HL-60 (cell line): ENCODE data around the gene SOX9.

ENCODE experiments used
- DNase-seq, 2 experiments: peaks; one replicate each; pipeline ENCODE4 v3.0.0-alpha.2; 2010 to 2020; ENCODE audit warnings: low read depth in 1 of 2, low spot score in 1 of 2
- H3K27ac ChIP-seq: fragments of 250-450 bp; sonication (Bioruptor Pico); replicated peaks from 2 replicates; pipeline ENCODE4 v1.5.1; 2020; ENCODE audit warnings: mild to moderate bottlenecking, moderate library complexity
- H3K27me3 ChIP-seq: fragments of 250-450 bp; sonication (Bioruptor Pico); 2 replicates; pipeline ENCODE4 v1.5.1; 2021; ENCODE audit warnings: mild to moderate bottlenecking, moderate library complexity; ENCODE audit not compliant: insufficient read depth, poor library complexity, severe bottlenecking
- H3K4me3 ChIP-seq: replicated peaks from 2 replicates; pipeline ENCODE4 v1.5.1; 2011; ENCODE audit warnings: mild to moderate bottlenecking, control low read depth, low read length; ENCODE audit not compliant: insufficient read depth
- GABPA ChIP-seq: IDR thresholded peaks from 2 replicates; pipeline ENCODE4 v1.6.1; 2012; ENCODE audit warnings: low read depth
- POLR2AphosphoS5 ChIP-seq: IDR thresholded peaks from 2 replicates; pipeline ENCODE4 v1.6.1; 2012; ENCODE audit warnings: low read depth
- SPI1 ChIP-seq: IDR thresholded peaks from 2 replicates; pipeline ENCODE4 v1.6.1; 2012; ENCODE audit warnings: low read depth, mild to moderate bottlenecking, borderline replicate concordance
- TF ChIP-seq, protein P1 (sequence below): IDR thresholded peaks from 2 replicates; pipeline ENCODE4 v1.6.1; 2012; ENCODE audit warnings: low read depth; ENCODE audit not compliant: insufficient replicate concordance
- TF ChIP-seq, protein P2 (sequence below): IDR thresholded peaks from one replicate; pipeline ENCODE4 v1.5.1; 2011; ENCODE audit warnings: low read length, control low read depth, inconsistent platforms; ENCODE audit not compliant: insufficient read depth

SOX9 gene

DNA sequence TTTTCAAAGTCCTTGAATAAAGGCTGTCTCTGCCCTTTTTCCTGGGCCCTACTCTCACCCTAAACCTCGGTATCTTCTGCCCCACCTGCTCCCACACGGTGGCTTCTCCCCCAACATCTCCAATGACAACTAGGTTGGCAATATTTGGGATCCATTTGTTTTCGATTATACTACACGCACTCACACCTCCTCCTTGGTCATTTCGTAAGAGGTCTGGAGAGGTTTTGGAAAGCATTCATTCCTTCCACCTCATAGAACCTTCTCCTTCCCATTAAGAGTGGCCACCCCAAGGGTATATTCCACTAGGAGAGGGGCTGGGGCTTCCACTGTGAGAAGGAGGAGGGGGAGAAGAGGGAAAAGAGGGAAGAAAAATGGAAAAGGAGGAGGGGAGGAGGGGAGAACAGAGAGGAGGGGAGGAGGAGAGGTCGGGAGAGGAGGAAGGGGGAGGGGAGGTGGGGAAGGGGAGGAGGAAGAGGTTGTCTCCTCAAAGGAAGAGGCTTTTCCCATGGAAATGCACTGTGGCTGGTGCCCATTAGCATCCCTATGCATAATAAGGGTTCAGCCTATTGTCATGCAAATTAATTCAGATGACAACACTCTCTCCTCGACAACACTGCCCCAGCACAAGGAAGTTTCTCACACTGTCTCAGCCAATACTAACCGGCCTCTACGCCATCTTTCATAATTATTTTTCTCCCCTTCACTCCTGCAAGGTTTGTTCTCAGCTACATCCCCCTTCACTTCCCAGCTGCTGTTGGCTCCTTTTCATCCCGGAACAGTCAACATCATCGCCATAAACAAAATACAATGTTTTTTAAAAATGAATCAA lies 30.0 kb downstream of the SOX9 start:
- H3K27ac ChIP-seq = no peak overlapping the region
- H3K4me3 ChIP-seq = no peak overlapping the region
- no peak for DNase-seq
- no peaks in the 10 kb centered on the region for H3K27me3 ChIP-seq
- no peak for TF ChIP-seq SPI1
- TF ChIP-seq, protein P1, sequence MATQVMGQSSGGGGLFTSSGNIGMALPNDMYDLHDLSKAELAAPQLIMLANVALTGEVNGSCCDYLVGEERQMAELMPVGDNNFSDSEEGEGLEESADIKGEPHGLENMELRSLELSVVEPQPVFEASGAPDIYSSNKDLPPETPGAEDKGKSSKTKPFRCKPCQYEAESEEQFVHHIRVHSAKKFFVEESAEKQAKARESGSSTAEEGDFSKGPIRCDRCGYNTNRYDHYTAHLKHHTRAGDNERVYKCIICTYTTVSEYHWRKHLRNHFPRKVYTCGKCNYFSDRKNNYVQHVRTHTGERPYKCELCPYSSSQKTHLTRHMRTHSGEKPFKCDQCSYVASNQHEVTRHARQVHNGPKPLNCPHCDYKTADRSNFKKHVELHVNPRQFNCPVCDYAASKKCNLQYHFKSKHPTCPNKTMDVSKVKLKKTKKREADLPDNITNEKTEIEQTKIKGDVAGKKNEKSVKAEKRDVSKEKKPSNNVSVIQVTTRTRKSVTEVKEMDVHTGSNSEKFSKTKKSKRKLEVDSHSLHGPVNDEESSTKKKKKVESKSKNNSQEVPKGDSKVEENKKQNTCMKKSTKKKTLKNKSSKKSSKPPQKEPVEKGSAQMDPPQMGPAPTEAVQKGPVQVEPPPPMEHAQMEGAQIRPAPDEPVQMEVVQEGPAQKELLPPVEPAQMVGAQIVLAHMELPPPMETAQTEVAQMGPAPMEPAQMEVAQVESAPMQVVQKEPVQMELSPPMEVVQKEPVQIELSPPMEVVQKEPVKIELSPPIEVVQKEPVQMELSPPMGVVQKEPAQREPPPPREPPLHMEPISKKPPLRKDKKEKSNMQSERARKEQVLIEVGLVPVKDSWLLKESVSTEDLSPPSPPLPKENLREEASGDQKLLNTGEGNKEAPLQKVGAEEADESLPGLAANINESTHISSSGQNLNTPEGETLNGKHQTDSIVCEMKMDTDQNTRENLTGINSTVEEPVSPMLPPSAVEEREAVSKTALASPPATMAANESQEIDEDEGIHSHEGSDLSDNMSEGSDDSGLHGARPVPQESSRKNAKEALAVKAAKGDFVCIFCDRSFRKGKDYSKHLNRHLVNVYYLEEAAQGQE = no peak
- no peak for TF ChIP-seq POLR2AphosphoS5
- TF ChIP-seq GABPA = no peak
- TF ChIP-seq, protein P2, sequence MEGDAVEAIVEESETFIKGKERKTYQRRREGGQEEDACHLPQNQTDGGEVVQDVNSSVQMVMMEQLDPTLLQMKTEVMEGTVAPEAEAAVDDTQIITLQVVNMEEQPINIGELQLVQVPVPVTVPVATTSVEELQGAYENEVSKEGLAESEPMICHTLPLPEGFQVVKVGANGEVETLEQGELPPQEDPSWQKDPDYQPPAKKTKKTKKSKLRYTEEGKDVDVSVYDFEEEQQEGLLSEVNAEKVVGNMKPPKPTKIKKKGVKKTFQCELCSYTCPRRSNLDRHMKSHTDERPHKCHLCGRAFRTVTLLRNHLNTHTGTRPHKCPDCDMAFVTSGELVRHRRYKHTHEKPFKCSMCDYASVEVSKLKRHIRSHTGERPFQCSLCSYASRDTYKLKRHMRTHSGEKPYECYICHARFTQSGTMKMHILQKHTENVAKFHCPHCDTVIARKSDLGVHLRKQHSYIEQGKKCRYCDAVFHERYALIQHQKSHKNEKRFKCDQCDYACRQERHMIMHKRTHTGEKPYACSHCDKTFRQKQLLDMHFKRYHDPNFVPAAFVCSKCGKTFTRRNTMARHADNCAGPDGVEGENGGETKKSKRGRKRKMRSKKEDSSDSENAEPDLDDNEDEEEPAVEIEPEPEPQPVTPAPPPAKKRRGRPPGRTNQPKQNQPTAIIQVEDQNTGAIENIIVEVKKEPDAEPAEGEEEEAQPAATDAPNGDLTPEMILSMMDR = no peak

DNA sequence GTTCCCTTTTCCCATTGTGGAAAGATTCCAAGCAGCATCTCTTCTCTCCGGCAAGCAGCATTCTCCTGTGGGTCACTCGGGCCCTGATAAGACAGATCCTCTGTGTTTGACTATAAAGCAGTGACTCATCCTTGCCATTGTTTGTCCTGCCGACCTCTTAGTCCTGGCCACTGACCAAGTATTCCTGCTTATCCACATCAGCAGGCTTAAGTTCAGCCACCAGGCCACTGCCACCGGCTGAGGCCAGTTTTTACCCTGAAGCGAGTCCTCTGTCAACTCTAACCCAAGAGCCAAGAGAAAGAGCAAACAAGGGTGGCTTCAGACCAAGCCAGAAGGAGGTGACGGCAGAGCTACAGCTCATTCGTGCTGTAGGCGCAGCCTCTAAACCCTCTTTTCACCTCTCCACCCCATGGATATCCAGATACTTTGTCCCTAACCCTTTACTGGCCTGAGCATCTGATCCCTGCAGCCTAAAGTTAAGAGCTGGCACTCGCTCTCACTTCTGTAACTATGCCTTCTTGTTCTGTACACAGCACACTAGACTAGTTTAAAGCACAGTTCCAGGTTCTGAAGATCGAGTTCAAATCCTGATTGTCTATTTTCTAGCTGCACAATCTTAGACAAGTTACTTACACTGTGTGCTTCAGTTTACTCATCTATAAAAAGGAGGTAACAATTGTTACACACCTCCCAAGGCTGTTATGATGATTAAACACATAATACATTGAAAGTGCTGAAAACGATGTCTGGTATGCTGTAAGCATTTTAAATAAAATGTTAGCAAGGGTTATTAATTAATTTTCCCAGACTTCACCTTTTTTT lies 31.0 kb downstream of the SOX9 start:
- TF ChIP-seq SPI1 (no peak), GABPA (no peak), POLR2AphosphoS5 (no peak)
- TF ChIP-seq, protein P1 = no peak
- TF ChIP-seq, protein P2 = no peak

DNA sequence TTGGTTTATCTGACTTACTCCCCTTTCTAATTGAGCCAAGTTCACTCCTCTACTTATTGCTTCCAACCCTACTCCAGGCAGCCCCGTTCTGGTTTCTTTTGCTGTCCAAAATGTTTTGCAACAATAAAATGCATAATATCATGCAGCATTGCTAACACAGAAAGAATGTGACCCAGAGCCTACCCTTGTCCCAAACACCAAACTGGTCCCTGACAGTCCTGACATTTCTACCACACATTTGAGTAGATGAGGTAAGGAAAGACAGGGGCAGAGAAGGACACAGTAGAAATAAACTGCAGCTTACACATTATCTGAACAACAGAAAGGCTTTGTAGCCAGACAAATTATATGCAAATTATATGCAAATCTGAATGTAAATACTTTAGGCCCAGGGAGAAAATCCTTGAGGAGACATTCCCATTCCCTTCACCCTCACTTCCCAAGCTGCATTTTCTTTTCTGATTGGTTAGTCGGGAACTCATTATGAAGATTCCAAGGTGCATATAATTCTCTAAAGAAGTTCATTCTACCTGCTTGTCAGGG lies 31.6 kb downstream of the SOX9 start:
- no peak for DNase-seq
- Histone ChIP-seq H3K27ac (no peak overlapping the region), H3K4me3 (no peak overlapping the region), H3K27me3 (no peaks in the 10 kb centered on the region)
- TF ChIP-seq GABPA (no peak), SPI1 (no peak), POLR2AphosphoS5 (no peak)
- TF ChIP-seq, protein P1 = no peak
- TF ChIP-seq, protein P2 = no peak

More for the DNA sequence above, 31.0 kb downstream of the SOX9 start:
- Histone ChIP-seq H3K4me3 (no peak overlapping the region), H3K27me3 (no peaks in the 10 kb centered on the region), H3K27ac (no peak overlapping the region)
- no peak for DNase-seq
